Neural cell (in vitro differentiated cells): ENCODE measurements around the gene ENGASE. TPM values are rescaled to one million over a fixed set of nuclear protein-coding genes. Genes with fewer than 3 reads are reported as not detected.

Experiments
- H2AFZ ChIP-seq: fragments of 200-600, 300-800 bp; sonication (generic), shearing (Covaris generic); 2 replicates; pipeline ENCODE4 v1.6.0; 2014; ENCODE audit warnings: low read depth, mild to moderate bottlenecking, antibody characterized with exemption, low read length, moderate library complexity
- H3F3A ChIP-seq: fragments of 200-600 bp; shearing (Covaris generic); 2 replicates; pipeline ENCODE4 v1.6.1; 2016; ENCODE audit warnings: mild to moderate bottlenecking, moderate library complexity, mixed read lengths, antibody characterized with exemption, low read length; ENCODE audit not compliant: insufficient read depth, poor library complexity, severe bottlenecking
- H3K27ac ChIP-seq: fragments of 200-600, 300-800 bp; sonication (generic), shearing (Covaris generic); 2 replicates; pipeline ENCODE4 v1.5.1; 2014; ENCODE audit warnings: mild to moderate bottlenecking, low read length, moderate library complexity
- H3K27me3 ChIP-seq: fragments of 300-800, 200-600 bp; sonication (generic), shearing (Covaris generic); 2 replicates; pipeline ENCODE4 v1.6.0; 2014; ENCODE audit warnings: mild to moderate bottlenecking, low read depth, low read length, moderate library complexity; ENCODE audit not compliant: insufficient read depth
- H3K36me3 ChIP-seq: fragments of 300-800, 200-600 bp; sonication (generic), shearing (Covaris generic); 2 replicates; pipeline ENCODE4 v1.5.1; 2014; ENCODE audit warnings: mild to moderate bottlenecking, antibody characterized with exemption, low read length, moderate library complexity; ENCODE audit not compliant: insufficient read depth
- H3K4me2 ChIP-seq: fragments of 300-800, 200-600 bp; sonication (generic), shearing (Covaris generic); 2 replicates; pipeline ENCODE4 v1.6.0; 2014; ENCODE audit warnings: mild to moderate bottlenecking, low read length
- H3K4me3 ChIP-seq: fragments of 300-800, 200-600 bp; sonication (generic), shearing (Covaris generic); 2 replicates; pipeline ENCODE4 v1.5.1; 2014; ENCODE audit warnings: mild to moderate bottlenecking, low read length, moderate library complexity
- H3K79me2 ChIP-seq: fragments of 200-600 bp; shearing (Covaris generic); replicated peaks from 2 replicates; pipeline ENCODE4 v1.6.0; 2014; ENCODE audit warnings: mild to moderate bottlenecking, low read length, moderate library complexity; ENCODE audit not compliant: insufficient read depth
- H3K9ac ChIP-seq: fragments of 300-800, 200-600 bp; sonication (generic), shearing (Covaris generic); 2 replicates; pipeline ENCODE4 v1.6.1; 2016; ENCODE audit warnings: mild to moderate bottlenecking, low read length, mixed read lengths
- H3K9me2 ChIP-seq: fragments of 200-600 bp; shearing (Covaris generic); 2 replicates; pipeline ENCODE4 v1.6.1; 2016; ENCODE audit warnings: mild to moderate bottlenecking, low read length, mixed read lengths; ENCODE audit not compliant: insufficient read depth
- H3K9me3 ChIP-seq: fragments of 200-600, 300-800 bp; sonication (generic), shearing (Covaris generic); 2 replicates; pipeline ENCODE4 v1.6.1; 2016; ENCODE audit warnings: mild to moderate bottlenecking, mixed run types, low read length, moderate library complexity, mixed read lengths
- H4K20me1 ChIP-seq: fragments of 200-600 bp; shearing (Covaris generic); 2 replicates; pipeline ENCODE4 v1.6.1; 2016; ENCODE audit warnings: mild to moderate bottlenecking, mixed run types; ENCODE audit not compliant: insufficient read depth
- EP300 ChIP-seq: fragments of 450-650 bp; conservative IDR thresholded peaks from 2 replicates; pipeline ENCODE4 v1.6.1; 2014; ENCODE audit warnings: antibody characterized with exemption, mild to moderate bottlenecking, moderate library complexity; ENCODE audit not compliant: poor library complexity, severe bottlenecking
- EZH2 ChIP-seq: fragments of 200-600, 300-800 bp; shearing (Covaris generic), sonication (generic); IDR thresholded peaks from 2 replicates; pipeline ENCODE4 v1.6.1; 2014; ENCODE audit warnings: antibody characterized with exemption, low read length, borderline replicate concordance, mild to moderate bottlenecking; ENCODE audit not compliant: insufficient read depth, poor library complexity, severe bottlenecking
- MXI1 ChIP-seq: fragments of 450-650 bp; conservative IDR thresholded peaks from 2 replicates; pipeline ENCODE4 v1.6.1; 2014; ENCODE audit warnings: antibody characterized with exemption, mild to moderate bottlenecking; ENCODE audit not compliant: poor library complexity, severe bottlenecking
- POLR2AphosphoS5 ChIP-seq: IDR thresholded peaks from 2 replicates; pipeline ENCODE4 v1.6.1; 2012
- RAD21 ChIP-seq: fragments of 450-650 bp; conservative IDR thresholded peaks from 2 replicates; pipeline ENCODE4 v1.6.1; 2014; ENCODE audit warnings: antibody characterized with exemption, mild to moderate bottlenecking, moderate library complexity
- SMC3 ChIP-seq: fragments of 450-650 bp; conservative IDR thresholded peaks from 2 replicates; pipeline ENCODE4 v1.6.1; 2014; ENCODE audit warnings: antibody characterized with exemption, mild to moderate bottlenecking, moderate library complexity; ENCODE audit not compliant: poor library complexity
- TAF1 ChIP-seq: IDR thresholded peaks from 2 replicates; pipeline ENCODE4 v1.6.1; 2012; ENCODE audit warnings: low read depth
- polyA plus RNA-seq: library from polyadenylated mRNA; depleted of rRNA; stranded (reverse); fragments of >200 nt; gene quantifications from 2 replicates; pipeline ENCODE4 v1.2.3, GENCODE V29; 2014
- TF ChIP-seq, protein P1 (sequence below): IDR thresholded peaks from 2 replicates; pipeline ENCODE4 v1.6.1; 2012; ENCODE audit warnings: borderline replicate concordance
- TF ChIP-seq, protein P2 (sequence below): fragments of 450-650 bp; IDR thresholded peaks from 2 replicates; pipeline ENCODE4 v1.5.1; 2014; ENCODE audit warnings: antibody characterized with exemption, mild to moderate bottlenecking, moderate library complexity; ENCODE audit not compliant: poor library complexity, severe bottlenecking

Gene ENGASE
- polyA plus RNA-seq, 1 donor from 2014 or later: 13.0 TPM

GRCh38 chr17:79113699-79114457, 39.3 kb downstream of the ENGASE start:
- Histone ChIP-seq H2AFZ (no peak overlapping the region), H3K9me2 (no peaks in the 10 kb centered on the region), H3K36me3 (no peaks in the 10 kb centered on the region), H3K27ac (no peak overlapping the region), H3K9me3 (no peaks in the 10 kb centered on the region), H3F3A (no peaks in the 10 kb centered on the region), H3K79me2 (no peaks in the 10 kb centered on the region), H3K4me2 (no peak overlapping the region), H3K27me3 (no peaks in the 10 kb centered on the region), H3K4me3 (no peak overlapping the region), H3K9ac (no peak overlapping the region), H4K20me1 (no peaks in the 10 kb centered on the region)
- TF ChIP-seq POLR2AphosphoS5 (no peak), SMC3 (no peak), TAF1 (no peak)

GRCh38 chr17:79114458-79115301, 40.1 kb downstream of the ENGASE start:
- Histone ChIP-seq H3K79me2 (no peaks in the 10 kb centered on the region), H3F3A (no peaks in the 10 kb centered on the region), H3K9me2 (no peaks in the 10 kb centered on the region), H3K4me3 (no peak overlapping the region), H3K27me3 (no peaks in the 10 kb centered on the region), H3K9ac (no peak overlapping the region), H2AFZ (no peak overlapping the region), H3K27ac (no peak overlapping the region), H3K36me3 (no peaks in the 10 kb centered on the region), H3K4me2 (no peak overlapping the region), H3K9me3 (no peaks in the 10 kb centered on the region), H4K20me1 (no peaks in the 10 kb centered on the region)
- TF ChIP-seq EP300 (no peak), EZH2 (no peak), TAF1 (no peak), POLR2AphosphoS5 (no peak), SMC3 (no peak), RAD21 (no peak), MXI1 (no peak)
- TF ChIP-seq, protein P1, sequence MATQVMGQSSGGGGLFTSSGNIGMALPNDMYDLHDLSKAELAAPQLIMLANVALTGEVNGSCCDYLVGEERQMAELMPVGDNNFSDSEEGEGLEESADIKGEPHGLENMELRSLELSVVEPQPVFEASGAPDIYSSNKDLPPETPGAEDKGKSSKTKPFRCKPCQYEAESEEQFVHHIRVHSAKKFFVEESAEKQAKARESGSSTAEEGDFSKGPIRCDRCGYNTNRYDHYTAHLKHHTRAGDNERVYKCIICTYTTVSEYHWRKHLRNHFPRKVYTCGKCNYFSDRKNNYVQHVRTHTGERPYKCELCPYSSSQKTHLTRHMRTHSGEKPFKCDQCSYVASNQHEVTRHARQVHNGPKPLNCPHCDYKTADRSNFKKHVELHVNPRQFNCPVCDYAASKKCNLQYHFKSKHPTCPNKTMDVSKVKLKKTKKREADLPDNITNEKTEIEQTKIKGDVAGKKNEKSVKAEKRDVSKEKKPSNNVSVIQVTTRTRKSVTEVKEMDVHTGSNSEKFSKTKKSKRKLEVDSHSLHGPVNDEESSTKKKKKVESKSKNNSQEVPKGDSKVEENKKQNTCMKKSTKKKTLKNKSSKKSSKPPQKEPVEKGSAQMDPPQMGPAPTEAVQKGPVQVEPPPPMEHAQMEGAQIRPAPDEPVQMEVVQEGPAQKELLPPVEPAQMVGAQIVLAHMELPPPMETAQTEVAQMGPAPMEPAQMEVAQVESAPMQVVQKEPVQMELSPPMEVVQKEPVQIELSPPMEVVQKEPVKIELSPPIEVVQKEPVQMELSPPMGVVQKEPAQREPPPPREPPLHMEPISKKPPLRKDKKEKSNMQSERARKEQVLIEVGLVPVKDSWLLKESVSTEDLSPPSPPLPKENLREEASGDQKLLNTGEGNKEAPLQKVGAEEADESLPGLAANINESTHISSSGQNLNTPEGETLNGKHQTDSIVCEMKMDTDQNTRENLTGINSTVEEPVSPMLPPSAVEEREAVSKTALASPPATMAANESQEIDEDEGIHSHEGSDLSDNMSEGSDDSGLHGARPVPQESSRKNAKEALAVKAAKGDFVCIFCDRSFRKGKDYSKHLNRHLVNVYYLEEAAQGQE: no peak
- TF ChIP-seq, protein P2, sequence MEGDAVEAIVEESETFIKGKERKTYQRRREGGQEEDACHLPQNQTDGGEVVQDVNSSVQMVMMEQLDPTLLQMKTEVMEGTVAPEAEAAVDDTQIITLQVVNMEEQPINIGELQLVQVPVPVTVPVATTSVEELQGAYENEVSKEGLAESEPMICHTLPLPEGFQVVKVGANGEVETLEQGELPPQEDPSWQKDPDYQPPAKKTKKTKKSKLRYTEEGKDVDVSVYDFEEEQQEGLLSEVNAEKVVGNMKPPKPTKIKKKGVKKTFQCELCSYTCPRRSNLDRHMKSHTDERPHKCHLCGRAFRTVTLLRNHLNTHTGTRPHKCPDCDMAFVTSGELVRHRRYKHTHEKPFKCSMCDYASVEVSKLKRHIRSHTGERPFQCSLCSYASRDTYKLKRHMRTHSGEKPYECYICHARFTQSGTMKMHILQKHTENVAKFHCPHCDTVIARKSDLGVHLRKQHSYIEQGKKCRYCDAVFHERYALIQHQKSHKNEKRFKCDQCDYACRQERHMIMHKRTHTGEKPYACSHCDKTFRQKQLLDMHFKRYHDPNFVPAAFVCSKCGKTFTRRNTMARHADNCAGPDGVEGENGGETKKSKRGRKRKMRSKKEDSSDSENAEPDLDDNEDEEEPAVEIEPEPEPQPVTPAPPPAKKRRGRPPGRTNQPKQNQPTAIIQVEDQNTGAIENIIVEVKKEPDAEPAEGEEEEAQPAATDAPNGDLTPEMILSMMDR: no peak
